ENCODE measurements around the gene RUNX2.

GRCh38 chr6:45562171-45562570 is 234.0 kb downstream of the RUNX2 start:
- TF ChIP-seq, protein P1, sequence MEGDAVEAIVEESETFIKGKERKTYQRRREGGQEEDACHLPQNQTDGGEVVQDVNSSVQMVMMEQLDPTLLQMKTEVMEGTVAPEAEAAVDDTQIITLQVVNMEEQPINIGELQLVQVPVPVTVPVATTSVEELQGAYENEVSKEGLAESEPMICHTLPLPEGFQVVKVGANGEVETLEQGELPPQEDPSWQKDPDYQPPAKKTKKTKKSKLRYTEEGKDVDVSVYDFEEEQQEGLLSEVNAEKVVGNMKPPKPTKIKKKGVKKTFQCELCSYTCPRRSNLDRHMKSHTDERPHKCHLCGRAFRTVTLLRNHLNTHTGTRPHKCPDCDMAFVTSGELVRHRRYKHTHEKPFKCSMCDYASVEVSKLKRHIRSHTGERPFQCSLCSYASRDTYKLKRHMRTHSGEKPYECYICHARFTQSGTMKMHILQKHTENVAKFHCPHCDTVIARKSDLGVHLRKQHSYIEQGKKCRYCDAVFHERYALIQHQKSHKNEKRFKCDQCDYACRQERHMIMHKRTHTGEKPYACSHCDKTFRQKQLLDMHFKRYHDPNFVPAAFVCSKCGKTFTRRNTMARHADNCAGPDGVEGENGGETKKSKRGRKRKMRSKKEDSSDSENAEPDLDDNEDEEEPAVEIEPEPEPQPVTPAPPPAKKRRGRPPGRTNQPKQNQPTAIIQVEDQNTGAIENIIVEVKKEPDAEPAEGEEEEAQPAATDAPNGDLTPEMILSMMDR (conservative IDR thresholded peaks at IDR 0.05; ENCODE audit: low read length) = no peak
- TF ChIP-seq EZH2phosphoT487 (IDR thresholded peaks at IDR 0.05; ENCODE audit: borderline replicate concordance, low read depth, low read length) = no peak

All from OCI-LY7 (cell line).